ENCODE results near the gene TUBGCP6.

GRCh38 chr22:50282361-50283155 is 37.7 kb upstream of the TUBGCP6 start:
- TF ChIP-seq ZC3H10 (CRISPR knock-in tag; IDR thresholded peaks at IDR 0.05), result no peak
- no peak for TF ChIP-seq TOX (CRISPR knock-in tag; IDR thresholded peaks at IDR 0.05; ENCODE audit: borderline replicate concordance)
- TF ChIP-seq ESRRG (CRISPR knock-in tag; IDR thresholded peaks at IDR 0.05), result no peak
- no peak for TF ChIP-seq ZNF70 (CRISPR knock-in tag; IDR thresholded peaks at IDR 0.05)
- TF ChIP-seq, protein P1, sequence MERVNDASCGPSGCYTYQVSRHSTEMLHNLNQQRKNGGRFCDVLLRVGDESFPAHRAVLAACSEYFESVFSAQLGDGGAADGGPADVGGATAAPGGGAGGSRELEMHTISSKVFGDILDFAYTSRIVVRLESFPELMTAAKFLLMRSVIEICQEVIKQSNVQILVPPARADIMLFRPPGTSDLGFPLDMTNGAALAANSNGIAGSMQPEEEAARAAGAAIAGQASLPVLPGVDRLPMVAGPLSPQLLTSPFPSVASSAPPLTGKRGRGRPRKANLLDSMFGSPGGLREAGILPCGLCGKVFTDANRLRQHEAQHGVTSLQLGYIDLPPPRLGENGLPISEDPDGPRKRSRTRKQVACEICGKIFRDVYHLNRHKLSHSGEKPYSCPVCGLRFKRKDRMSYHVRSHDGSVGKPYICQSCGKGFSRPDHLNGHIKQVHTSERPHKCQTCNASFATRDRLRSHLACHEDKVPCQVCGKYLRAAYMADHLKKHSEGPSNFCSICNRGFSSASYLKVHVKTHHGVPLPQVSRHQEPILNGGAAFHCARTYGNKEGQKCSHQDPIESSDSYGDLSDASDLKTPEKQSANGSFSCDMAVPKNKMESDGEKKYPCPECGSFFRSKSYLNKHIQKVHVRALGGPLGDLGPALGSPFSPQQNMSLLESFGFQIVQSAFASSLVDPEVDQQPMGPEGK (CRISPR knock-in tag; IDR thresholded peaks at IDR 0.05; ENCODE audit: borderline replicate concordance), result no peak
- TF ChIP-seq, protein P2, sequence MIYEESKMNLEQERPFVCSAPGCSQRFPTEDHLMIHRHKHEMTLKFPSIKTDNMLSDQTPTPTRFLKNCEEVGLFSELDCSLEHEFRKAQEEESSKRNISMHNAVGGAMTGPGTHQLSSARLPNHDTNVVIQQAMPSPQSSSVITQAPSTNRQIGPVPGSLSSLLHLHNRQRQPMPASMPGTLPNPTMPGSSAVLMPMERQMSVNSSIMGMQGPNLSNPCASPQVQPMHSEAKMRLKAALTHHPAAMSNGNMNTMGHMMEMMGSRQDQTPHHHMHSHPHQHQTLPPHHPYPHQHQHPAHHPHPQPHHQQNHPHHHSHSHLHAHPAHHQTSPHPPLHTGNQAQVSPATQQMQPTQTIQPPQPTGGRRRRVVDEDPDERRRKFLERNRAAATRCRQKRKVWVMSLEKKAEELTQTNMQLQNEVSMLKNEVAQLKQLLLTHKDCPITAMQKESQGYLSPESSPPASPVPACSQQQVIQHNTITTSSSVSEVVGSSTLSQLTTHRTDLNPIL (CRISPR knock-in tag; IDR thresholded peaks at IDR 0.05; ENCODE audit: low read depth), result no peak
- no peak for TF ChIP-seq ZFP30 (CRISPR knock-in tag; IDR thresholded peaks at IDR 0.05)
- no peak for TF ChIP-seq POU6F1 (CRISPR knock-in tag; IDR thresholded peaks at IDR 0.05; ENCODE audit: borderline replicate concordance, low read depth)
- TF ChIP-seq ZNF8 (CRISPR knock-in tag; IDR thresholded peaks at IDR 0.05), result no peak
- TF ChIP-seq, protein P3, sequence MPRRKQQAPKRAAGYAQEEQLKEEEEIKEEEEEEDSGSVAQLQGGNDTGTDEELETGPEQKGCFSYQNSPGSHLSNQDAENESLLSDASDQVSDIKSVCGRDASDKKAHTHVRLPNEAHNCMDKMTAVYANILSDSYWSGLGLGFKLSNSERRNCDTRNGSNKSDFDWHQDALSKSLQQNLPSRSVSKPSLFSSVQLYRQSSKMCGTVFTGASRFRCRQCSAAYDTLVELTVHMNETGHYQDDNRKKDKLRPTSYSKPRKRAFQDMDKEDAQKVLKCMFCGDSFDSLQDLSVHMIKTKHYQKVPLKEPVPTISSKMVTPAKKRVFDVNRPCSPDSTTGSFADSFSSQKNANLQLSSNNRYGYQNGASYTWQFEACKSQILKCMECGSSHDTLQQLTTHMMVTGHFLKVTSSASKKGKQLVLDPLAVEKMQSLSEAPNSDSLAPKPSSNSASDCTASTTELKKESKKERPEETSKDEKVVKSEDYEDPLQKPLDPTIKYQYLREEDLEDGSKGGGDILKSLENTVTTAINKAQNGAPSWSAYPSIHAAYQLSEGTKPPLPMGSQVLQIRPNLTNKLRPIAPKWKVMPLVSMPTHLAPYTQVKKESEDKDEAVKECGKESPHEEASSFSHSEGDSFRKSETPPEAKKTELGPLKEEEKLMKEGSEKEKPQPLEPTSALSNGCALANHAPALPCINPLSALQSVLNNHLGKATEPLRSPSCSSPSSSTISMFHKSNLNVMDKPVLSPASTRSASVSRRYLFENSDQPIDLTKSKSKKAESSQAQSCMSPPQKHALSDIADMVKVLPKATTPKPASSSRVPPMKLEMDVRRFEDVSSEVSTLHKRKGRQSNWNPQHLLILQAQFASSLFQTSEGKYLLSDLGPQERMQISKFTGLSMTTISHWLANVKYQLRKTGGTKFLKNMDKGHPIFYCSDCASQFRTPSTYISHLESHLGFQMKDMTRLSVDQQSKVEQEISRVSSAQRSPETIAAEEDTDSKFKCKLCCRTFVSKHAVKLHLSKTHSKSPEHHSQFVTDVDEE (CRISPR knock-in tag; IDR thresholded peaks at IDR 0.05), result no peak
- TF ChIP-seq ZNF565 (CRISPR knock-in tag; conservative IDR thresholded peaks at IDR 0.05; ENCODE audit: low read depth), result no peak
- no peak for TF ChIP-seq CSDC2 (CRISPR knock-in tag; IDR thresholded peaks at IDR 0.05)

Measured in SK-N-SH treated with all-trans-retinoic acid at 6 μM for 48 hours (cell line).